ENCODE measurements around the gene GLIS1. TPM values are rescaled to one million over a fixed set of nuclear protein-coding genes. Genes with fewer than 3 reads are reported as not detected.

The GLIS1 gene
- polyA plus RNA-seq, 1 experiment: 1.9 TPM

DNA sequence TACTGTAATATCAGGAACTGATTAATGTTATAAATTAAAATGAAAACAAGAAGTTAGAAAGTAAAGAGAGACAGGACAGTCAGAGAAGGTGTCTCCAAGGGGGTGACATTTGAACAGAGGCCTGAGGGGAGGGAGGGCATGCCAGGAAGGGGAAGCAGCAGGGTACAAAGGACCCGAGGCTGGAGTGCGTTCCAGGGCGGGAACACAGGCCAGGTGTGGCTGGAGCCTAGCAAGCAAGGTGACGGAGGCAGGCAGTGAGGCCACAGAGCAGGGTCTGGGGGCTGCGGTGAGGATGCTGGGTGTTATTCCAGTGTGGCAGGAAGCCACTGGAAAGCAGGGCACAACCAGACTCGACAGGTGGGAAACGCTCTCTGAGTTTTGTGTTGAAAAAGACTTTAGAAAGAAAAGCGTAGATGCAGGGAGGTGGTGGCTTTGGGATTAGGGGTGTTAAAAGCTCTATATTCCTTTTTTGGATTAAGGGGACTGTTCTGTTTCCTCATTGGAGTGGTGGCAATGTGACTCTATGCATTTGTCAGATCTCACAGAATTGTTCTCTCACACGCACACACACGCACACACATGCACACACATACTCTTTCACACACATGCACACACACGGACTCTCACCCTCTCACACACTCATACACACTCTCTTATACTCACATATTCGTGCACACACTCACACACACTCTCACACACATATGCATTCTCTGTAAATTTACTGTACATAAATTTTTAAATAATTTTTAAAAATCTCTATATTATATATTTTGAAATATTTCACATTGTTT is 124.5 kb downstream of the GLIS1 start:
- H3K4me3 ChIP-seq (ENCODE audit: low read depth, low read length): no peak overlapping the region
- ChIA-PET CTCF (no interaction called here), POLR2A (no interaction called here)
- H3K27me3 ChIP-seq (ENCODE audit: control insufficient read depth, insufficient read depth, low read length): no peaks in the 10 kb centered on the region
- no peaks in the 10 kb centered on the region; the same call in 1 of the 2 replicates for H3K36me3 ChIP-seq (ENCODE audit: control insufficient read depth, insufficient read depth, low read length)
- TF ChIP-seq, protein P1, sequence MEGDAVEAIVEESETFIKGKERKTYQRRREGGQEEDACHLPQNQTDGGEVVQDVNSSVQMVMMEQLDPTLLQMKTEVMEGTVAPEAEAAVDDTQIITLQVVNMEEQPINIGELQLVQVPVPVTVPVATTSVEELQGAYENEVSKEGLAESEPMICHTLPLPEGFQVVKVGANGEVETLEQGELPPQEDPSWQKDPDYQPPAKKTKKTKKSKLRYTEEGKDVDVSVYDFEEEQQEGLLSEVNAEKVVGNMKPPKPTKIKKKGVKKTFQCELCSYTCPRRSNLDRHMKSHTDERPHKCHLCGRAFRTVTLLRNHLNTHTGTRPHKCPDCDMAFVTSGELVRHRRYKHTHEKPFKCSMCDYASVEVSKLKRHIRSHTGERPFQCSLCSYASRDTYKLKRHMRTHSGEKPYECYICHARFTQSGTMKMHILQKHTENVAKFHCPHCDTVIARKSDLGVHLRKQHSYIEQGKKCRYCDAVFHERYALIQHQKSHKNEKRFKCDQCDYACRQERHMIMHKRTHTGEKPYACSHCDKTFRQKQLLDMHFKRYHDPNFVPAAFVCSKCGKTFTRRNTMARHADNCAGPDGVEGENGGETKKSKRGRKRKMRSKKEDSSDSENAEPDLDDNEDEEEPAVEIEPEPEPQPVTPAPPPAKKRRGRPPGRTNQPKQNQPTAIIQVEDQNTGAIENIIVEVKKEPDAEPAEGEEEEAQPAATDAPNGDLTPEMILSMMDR (IDR thresholded peaks at IDR 0.05; ENCODE audit: insufficient read depth, low read depth, low read length): no peak
- no peak for DNase-seq (ENCODE audit: low read depth)

DNA sequence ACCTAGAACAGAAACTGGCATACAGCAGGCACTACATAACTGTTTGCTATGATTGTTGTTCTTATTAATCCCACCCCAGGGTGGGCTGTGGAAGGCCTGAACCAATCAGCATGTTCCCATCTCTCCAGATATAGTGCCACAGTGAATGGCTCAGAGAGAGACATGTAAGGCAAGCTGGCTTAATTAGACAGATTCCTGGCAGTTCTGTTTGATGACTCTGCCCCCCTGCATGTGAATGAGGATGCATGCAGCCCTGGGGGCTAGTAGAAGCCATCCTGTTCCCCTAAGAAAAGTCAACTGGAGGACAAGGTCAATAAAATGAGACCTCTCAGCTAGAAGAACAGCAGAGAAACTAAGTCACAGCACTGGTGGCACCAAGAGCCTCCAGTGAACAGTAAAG is 130.3 kb downstream of the GLIS1 start:
- TF ChIP-seq, protein P1 (IDR thresholded peaks at IDR 0.05; ENCODE audit: insufficient read depth, low read depth, low read length): no peak
- POLR2A ChIA-PET: no interaction called here
- Histone ChIP-seq H3K4me3 (ENCODE audit: low read depth, low read length) (no peak overlapping the region), H3K27me3 (ENCODE audit: control insufficient read depth, insufficient read depth, low read length) (no peaks in the 10 kb centered on the region), H3K36me3 (ENCODE audit: control insufficient read depth, insufficient read depth, low read length) (no peaks in the 10 kb centered on the region)
- no peak for DNase-seq (ENCODE audit: low read depth)
- CTCF ChIA-PET: no interaction called here

DNA sequence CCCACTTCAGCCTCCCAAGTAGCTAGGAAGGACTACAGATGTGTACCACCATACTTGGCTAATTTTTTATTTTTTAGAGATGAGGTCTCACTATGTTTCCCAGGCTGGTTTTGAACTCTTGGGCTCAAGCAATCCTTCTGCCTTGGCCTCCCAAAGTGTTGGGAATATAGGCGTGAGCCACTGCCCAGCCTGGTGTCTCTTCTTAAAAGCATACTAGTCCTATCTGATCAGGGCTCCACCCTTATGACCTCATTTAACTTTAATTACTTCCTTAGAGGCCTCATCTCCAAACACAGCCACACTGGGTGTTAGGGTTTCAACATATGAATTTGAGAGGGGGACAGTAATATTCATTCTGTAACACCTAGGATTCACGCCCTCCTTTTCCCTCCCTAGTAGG is 130.9 kb downstream of the GLIS1 start:
- CTCF ChIA-PET: no interaction called here
- Histone ChIP-seq H3K36me3 (ENCODE audit: control insufficient read depth, insufficient read depth, low read length) (no peaks in the 10 kb centered on the region), H3K4me3 (ENCODE audit: low read depth, low read length) (no peak overlapping the region), H3K27me3 (ENCODE audit: control insufficient read depth, insufficient read depth, low read length) (no peaks in the 10 kb centered on the region)
- DNase-seq (ENCODE audit: low read depth): no peak
- POLR2A ChIA-PET: no interaction called here
- TF ChIP-seq, protein P1 (IDR thresholded peaks at IDR 0.05; ENCODE audit: insufficient read depth, low read depth, low read length): no peak

DNA sequence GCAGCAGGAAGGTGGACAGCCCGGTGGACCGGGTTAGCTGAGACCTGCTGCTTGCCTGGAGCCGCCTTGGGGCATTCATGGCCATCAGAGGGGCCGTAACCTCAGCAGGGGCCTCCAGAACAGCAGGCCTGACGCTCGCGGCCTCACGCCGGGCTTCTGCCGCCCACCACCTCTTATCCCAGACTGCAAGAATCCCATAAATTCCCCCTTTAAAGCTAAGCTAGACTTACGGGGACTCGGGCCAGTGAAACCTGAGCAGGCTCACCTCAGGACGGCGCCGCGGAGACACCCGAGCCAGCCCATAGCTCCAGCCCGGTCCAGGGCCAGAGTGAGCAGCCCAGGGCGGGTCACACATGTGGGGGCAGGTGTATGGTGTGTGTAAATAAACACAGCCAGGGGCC is 132.3 kb downstream of the GLIS1 start:
- Histone ChIP-seq H3K27me3 (ENCODE audit: control insufficient read depth, insufficient read depth, low read length) (no peaks in the 10 kb centered on the region), H3K4me3 (ENCODE audit: low read depth, low read length) (no peak overlapping the region), H3K36me3 (ENCODE audit: control insufficient read depth, insufficient read depth, low read length) (no peaks in the 10 kb centered on the region)
- ChIA-PET POLR2A (no interaction called here), CTCF (interaction anchor here (0.7 to 1.3 kb wide), 2 partner anchors 10 to 16 kb away, joined by 3 to 4 read pairs; no protein-coding TSS in a partner anchor)
- DNase-seq (ENCODE audit: low read depth): no peak
- TF ChIP-seq, protein P1 (IDR thresholded peaks at IDR 0.05; ENCODE audit: insufficient read depth, low read depth, low read length): no peak

DNA sequence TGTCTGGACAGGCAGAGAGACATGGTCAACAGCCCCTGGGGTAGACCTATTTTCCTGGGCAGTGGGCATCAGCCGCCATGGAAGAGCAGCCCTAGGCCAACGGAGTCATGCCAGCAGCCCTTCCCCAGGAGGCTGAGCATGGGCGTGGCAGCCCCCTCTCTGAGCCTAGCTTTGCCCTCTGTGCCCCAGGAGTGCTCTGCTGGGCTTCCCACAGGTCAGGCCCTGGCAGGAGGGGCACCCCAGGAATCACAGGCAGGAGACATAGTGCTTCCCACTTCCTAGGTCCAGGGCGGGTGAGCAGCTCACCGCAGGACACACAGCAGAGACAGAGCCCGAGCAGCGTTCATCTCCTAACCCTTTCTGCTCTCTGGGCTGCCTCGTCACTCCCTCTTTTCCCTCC is 132.8 kb downstream of the GLIS1 start:
- ChIA-PET POLR2A (no interaction called here), CTCF (interaction anchor here (0.7 to 1.3 kb wide), 2 partner anchors 11 to 15 kb away, joined by 3 to 4 read pairs; no protein-coding TSS in a partner anchor)
- DNase-seq (ENCODE audit: low read depth): no peak
- Histone ChIP-seq H3K4me3 (ENCODE audit: low read depth, low read length) (no peak overlapping the region), H3K27me3 (ENCODE audit: control insufficient read depth, insufficient read depth, low read length) (no peaks in the 10 kb centered on the region), H3K36me3 (ENCODE audit: control insufficient read depth, insufficient read depth, low read length) (no peaks in the 10 kb centered on the region)
- TF ChIP-seq, protein P1 (IDR thresholded peaks at IDR 0.05; ENCODE audit: insufficient read depth, low read depth, low read length): no peak

Measured in BJ (cell line).